Measurements from ENCODE around the gene ZNF385B. TPM values are rescaled to one million over a fixed set of nuclear protein-coding genes. Genes with fewer than 3 reads are reported as not detected.

The ZNF385B gene
- total RNA-seq, 4 donors from 2014 or later: 0.74 to 4.6 (median 0.82) TPM; not detected in 1

DNA sequence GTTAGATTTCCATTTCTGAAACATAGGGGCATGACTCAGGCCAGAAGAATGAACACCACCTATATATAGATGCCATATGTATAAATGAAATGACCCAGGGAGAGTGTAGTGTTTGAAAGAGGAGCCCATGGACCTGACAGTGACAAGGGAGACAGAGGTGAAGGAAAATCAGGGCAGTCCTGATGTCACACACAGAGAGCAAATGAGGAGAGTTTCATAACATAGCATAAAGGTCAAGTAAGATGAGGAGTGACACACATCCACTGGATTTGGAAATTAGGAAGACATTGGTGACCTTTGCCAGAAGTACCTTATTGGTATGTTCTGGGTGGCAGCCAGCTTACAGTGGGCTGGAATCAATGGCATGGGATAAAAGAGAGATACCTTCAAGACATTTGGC, 276.7 kb downstream of the ZNF385B start:
- ATAC-seq (ENCODE audit: low FRiP score) (no peak), DNase-seq (ENCODE audit: low spot score) (no peak)
- TF ChIP-seq, protein P1, sequence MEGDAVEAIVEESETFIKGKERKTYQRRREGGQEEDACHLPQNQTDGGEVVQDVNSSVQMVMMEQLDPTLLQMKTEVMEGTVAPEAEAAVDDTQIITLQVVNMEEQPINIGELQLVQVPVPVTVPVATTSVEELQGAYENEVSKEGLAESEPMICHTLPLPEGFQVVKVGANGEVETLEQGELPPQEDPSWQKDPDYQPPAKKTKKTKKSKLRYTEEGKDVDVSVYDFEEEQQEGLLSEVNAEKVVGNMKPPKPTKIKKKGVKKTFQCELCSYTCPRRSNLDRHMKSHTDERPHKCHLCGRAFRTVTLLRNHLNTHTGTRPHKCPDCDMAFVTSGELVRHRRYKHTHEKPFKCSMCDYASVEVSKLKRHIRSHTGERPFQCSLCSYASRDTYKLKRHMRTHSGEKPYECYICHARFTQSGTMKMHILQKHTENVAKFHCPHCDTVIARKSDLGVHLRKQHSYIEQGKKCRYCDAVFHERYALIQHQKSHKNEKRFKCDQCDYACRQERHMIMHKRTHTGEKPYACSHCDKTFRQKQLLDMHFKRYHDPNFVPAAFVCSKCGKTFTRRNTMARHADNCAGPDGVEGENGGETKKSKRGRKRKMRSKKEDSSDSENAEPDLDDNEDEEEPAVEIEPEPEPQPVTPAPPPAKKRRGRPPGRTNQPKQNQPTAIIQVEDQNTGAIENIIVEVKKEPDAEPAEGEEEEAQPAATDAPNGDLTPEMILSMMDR (IDR thresholded peaks at IDR 0.05): no peak

DNA sequence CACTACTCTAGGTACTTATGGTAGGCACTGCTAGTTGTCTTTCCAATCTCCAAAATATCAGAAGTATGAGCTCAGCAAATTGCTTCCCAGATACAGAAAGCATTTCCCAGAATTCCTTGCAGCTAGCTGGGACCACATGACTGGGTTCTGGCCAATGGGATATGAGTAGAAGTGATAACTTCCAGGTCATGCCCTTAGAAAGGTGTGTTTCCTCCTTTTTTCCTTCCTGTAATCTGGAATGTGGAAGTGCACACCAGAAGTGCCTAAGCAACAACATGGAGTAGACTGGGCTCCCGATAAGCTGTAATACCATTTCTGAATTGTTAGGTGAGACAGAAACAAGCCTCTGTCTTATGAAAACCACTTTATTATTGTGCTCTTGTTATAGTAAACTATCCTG, 279.8 kb downstream of the ZNF385B start:
- TF ChIP-seq, protein P1 (IDR thresholded peaks at IDR 0.05): no peak
- DNase-seq (ENCODE audit: low spot score) (no peak), ATAC-seq (ENCODE audit: low FRiP score) (no peak)

DNA sequence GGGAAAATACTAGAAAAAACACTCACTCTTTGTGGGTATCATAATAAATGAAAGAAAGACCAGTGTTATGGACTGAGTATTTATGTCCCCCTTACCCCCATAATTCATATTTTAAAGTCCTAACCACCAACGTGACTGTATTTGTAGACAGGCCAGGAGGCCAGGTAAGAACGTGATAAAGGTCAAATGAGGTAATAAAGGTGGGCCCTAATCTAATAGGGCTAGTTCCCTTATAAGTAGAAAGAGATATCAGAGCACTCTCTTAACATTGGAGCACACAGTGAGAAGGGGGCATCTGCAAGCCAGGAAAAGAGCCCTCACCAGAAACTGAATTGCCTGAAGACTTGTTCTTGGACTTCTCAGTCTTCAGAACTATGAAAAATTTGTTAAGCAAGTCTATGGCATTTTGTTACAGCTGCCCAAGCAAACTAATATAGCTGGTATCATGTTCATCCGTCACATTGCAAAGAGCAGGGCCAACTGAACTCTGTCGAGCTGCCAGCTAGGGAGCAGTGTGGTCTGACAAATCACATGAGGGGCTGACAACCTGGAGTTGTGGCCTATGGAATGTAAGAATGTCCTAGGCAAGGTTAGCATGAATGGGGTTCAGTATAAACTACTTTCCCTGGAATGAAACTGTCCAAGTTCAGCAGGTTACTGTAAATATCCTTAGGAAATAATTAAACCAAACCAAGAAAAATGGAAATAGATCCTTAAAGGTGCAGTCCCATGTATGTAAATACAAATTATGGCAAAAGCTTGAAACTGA, 280.9 kb downstream of the ZNF385B start:
- TF ChIP-seq, protein P1 (IDR thresholded peaks at IDR 0.05): no peak
- DNase-seq (ENCODE audit: low spot score) (no peak), ATAC-seq (ENCODE audit: low FRiP score) (no peak)

DNA sequence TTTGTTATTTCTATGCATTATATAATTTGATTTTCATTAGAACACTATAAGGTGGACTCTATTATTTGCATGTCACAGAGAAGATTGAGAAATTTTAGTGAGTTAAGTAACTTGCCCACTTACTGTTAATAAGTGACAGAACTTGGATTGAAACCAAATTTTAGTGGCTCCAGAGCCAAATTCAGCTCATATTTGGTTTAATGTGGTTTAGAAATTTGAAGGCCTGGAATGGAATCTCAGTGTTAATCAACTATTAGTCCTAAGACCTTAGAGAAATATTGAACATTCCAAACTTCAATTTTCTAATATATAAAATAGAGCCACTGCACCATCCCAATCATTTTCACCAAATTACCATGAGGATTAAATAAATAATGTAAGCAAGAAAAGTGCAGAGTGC, 281.6 kb downstream of the ZNF385B start:
- TF ChIP-seq, protein P1 (IDR thresholded peaks at IDR 0.05): no peak
- ATAC-seq (ENCODE audit: low FRiP score) (no peak), DNase-seq (ENCODE audit: low spot score) (no peak)

DNA sequence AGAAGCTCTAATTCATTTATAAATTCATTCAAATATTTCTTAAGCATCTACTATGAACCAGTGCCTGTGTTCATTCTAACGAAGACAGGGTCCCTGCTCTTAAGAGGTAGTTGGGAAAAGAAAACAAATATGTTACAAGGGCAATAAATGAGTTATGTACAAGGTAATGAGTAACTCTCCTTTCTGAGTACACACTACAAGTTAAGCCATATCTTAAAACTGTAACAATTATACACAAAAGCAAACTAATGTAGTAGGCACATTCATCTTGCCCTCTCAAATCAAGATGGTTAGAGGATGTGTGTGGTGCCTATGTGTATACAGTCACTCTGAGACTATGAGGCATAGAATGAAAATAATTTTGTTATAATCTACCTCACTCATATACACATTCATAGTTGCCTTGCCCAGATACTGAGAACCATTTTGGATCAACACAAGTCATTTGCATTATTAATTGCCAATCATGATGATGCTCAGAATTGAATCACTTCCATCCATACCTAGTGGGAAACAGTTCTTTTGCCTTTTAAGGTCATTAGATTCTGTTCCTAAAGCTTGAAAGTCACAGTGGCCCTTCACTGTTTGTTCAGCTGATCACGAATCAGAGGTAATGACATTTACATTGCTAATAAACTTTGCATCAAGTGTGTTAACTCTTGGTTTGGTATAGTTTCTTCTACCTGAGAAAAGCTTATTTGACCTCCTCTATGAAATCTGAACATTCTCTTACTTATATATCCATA, 283.1 kb downstream of the ZNF385B start:
- ATAC-seq (ENCODE audit: low FRiP score) (no peak), DNase-seq (ENCODE audit: low spot score) (no peak)
- TF ChIP-seq, protein P1 (IDR thresholded peaks at IDR 0.05): no peak

DNA sequence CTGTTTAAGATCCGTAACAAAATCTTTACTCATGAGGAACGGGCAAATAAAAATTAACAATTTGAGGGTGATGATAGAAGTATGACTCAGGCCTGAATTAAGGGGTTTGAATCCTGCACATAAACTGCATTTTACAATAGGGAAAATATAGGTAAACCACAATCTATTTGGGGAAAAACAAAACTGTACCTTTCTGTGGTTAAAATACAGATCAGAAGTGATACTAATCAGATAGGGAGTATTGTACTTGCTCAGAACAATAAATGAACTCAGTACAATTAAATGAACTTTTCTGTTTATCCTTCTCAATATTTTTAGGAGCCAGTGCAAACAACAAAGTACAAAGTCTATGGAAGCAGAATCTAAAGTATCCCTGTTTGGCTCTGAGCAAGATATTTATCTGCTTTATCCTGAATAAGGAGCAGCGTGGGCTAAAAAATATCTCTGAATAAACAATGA, 287.3 kb downstream of the ZNF385B start:
- DNase-seq (ENCODE audit: low spot score): no peak
- TF ChIP-seq, protein P1 (IDR thresholded peaks at IDR 0.05): no peak
- ATAC-seq (ENCODE audit: low FRiP score): no peak

All from omental fat pad (tissue), 4 donors.